Iris pigment epithelial cell (primary cell): ENCODE results near the gene AKR7A3.

Experiments
- DNase-seq: peaks from one replicate; pipeline ENCODE4 v3.0.0-alpha.2; 2011; ENCODE audit warnings: low read depth

The AKR7A3 gene

DNA sequence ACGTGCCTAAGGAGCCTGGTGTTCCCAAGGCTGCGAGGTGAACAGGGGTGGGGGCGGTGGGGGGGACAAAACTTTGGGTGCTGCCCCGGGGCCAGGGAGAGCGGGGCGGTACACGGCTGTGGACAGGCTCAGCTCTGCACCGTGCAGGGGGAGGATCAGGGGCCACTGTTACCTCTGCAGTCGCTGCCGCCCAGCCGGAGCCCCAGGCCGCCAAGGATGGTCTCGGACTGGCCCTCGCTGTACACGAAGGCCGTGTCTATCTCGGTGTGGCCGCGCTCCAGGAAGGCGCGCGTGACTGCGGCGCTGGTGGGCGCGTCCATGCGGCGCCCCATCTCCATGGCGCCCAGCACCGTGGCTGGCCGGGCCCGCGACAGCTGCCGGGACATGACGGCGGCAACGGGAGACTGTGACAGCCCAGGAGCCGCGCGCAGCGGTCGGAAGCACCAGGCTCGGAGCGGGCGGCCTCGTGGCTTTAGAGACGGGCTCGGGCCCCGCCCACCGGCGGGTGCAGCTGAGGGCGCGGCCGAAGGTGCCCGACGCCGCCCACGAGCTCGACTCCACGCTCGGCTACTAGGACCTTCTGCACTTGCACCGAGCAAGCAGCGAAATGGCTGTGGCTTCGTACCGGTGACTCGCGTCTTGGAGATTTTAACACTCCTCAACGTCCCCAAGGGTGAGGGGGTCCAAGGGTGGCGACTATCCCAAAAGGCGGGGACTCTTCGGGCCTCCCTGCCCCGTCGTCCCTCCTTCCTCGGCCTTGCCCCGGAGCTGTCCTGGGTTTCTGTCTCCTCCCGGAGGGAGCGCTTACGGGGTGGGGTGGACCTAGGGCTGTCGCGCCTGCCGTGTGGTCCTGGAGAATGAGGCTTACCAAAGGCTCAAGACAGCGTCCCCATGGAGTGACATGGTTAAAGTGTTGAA lies at the start of gene AKR7A3:
TSS of gene AKR7A3 (minus strand) at position 447 of the 918 bp plus-strand sequence. CDS start at position 386, 61 bp downstream.
- peak; percentile 23 for DNase-seq

DNA sequence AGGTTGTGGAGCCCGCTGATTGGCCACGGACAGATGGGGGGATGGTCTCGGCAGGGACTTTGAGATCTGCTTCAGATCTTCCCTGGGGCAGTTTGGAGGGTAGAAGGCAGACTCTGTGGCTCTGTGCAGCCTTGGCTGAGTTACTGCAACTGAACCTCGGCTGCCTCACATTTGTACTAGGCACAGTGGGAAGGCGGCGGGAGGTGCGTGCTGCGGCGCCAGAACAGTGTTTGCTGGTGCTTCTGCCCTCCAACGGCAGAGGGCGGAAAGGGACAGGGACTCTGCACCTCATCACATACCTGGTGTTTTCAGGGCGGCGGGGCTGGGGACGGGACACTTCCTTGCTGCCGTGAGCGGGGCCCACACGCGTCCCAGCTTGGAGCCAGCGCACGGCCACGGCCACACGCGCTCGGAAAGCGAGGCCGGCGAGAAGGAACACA lies 49.8 kb upstream of the AKR7A3 start:
- DNase-seq, result no peak

DNA sequence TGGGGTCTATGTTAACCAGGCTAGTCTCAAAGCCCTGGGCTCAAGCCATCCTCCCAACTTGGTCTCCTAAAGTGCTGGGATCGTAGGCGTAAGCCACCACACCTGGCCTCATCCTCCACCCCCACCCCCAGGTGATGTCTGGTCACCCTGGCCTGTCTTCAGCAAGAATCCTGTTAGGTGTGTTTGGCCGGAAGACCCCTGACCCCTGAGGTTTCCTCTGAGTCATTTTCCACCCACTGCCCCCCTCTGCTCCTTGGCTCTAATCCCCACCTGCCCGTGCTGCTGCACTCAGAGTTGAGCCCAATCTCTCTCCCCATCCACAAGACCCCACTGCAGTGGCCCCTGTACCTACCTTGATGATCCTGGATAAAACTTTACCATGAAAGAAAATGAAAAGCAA lies 48.7 kb upstream of the AKR7A3 start:
- no peak for DNase-seq

DNA sequence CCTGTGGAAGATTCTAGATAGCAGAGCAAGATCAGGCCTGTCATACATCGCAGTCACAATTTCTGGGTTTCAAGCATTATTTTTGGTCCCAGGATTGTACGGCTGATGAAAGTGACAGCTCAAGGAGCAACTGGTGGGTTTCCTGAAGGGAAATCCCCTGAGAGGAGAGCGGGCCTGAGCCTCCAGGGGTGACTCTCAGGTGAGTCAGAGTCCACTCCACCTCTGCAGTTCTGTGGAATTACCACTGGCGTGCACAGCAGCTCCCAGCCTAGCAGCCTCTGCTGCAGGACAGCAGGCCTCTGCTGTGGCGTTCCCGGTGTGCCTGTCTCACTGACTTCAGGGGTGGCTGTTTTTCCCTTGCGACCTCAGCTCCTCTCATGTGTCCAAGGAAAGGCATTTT lies 48.0 kb upstream of the AKR7A3 start:
- DNase-seq, result peak; percentile 38

DNA sequence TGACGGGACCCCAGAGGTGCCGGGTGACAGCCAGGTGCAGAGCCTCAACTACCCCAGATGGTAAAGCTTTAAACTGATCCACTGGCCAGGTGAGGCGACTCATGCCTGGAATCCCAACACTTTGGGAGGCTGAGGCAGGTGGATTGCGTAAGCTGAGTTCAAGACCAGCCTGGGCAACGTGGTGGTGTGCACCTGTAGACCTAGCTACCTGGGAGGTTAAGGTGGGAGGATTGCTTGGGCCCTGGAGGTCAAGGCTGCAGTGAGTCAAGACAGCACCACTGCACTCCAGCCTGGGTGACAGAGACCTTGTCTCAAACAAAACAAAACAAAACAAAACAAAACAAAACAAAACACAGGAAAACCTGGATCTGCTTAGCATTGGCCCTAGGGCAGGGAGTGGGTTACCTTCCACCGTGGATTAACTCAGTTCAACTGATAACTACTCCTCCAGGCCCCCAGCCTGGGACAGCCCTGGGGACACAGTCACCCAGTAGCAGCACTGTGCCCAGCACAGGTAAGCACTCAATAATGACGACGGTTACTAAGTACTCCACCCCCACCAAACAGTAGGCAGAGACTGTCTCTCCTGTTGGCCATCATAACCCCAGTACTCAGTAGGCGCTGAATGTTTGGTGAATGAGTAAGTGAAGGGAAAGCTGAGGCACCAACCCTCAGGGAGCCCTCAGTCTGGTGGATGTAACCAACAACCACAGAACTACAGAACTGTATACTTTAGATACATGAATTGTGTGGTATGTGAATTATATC lies 45.2 kb upstream of the AKR7A3 start:
- no peak for DNase-seq

DNA sequence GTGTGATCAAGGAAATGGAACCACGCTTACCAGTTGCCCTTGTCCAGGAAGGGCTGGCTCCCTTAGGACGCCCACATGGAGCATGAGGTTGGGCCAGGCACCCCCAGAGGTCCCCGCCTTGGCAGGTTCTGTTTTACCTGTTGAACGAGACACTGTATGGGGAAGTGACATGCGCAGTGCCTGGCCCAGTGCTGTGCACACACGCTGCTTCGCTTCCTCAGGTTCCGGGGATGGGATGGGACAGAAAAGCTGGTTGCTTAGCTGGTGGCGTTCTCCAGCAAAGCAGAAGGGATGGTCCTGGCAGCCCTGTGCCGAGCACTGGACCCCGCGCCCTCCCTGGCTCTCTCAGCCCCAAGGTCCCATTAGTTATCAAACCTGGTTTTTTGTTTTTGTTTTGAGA lies 44.3 kb upstream of the AKR7A3 start:
- no peak for DNase-seq

DNA sequence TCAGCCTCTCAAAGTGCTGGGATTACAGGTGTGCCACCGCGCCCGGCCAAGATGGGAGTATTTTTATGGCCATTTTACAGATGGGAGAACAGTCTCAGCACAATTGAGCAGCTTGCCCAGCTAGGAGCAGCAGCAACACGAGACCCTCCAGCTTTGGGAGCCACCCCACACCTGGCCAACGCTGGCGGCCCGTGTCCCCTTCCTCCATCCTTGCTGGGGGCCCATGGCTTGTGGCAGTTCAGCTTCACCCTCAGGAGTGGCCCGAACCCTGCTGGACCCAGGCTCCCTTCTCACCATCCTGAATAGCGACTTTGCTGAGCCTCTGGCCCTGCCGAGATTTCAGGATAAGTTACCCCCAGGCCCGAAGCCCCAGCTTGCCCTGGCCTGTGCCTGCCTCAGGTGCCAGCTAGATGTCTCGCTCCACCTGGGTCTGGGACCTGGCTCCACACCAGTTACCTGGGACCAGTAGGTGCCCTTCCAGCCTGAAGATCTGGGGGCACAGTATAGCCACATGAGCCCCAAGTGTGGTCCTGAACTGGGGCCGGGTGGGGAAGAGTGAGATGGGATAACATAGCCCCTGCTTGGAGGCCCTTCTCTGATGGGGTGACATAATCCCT lies 42.8 kb upstream of the AKR7A3 start:
- DNase-seq, result no peak

DNA sequence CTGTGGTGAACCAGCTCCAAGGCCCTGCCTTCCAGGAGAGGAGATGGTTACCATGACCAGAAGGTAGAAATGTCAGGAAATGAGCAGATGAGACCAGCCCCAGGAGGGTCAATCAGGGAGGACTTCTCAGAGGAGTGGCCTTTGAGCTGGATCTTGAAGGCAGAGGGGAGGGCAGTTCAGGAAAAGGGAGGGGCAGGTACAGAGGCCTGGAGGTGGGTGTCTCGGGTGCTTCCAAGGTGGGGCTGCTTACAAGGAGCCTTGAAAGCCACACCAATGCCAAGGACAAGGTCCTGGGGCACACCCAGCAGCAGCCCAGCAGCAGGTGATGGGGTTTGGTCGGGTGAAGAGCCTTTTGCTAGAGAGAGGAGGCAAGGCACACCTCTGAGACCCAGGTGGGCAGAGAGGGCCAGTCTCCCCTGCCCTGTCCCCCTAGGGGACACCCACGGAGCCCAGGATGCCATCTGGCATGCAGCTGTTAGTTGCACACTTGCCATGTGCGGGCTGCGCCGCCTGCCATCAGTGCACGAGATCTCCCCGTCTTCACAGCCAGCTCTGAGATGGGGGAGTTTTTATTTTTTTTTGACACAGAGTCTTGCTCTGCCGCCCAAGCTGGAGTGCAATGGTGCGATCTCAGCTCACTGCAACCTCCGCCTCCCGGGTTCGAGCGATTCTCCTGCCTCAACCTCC lies 42.0 kb upstream of the AKR7A3 start:
- DNase-seq, result no peak

DNA sequence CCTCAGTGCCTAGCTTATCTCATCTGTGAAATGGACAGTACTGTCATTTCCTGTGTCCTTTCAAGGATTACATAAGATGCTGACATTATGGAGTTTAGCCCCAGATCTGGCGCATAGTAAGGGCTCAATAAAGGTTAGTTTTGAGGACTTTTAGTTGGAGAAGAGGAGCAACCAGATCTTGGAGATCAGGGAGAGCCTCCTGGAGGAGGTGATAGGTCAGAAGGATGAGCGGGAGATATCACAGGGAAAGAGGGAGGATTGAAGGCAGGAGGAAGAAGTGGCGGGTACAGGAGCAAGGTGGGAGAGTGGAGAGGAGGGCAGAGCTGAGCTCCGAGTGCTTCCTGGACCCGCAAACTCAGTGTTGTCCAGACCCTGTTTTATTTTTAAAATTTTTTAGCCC lies 41.0 kb upstream of the AKR7A3 start:
- DNase-seq, result no peak

DNA sequence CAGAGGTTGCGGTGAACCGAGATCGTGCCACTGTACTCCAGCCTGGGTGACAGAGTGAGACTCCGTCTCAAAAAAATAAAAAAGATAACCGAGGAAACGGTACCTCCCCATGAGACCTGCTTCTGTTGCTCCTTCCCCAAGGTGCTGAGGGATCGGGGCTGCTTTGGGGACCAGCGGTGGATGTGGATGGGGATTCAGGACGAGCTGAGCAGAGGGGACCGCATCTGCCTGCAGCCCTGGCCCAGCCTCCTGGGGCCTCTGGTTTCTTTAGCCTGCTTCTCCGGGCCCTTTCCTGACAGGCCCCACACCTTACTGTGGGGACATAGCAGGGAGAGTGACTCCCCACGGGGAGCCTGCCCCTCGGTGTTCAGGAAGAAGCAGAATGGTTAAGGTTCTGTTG lies 40.6 kb upstream of the AKR7A3 start:
- DNase-seq, result no peak

DNA sequence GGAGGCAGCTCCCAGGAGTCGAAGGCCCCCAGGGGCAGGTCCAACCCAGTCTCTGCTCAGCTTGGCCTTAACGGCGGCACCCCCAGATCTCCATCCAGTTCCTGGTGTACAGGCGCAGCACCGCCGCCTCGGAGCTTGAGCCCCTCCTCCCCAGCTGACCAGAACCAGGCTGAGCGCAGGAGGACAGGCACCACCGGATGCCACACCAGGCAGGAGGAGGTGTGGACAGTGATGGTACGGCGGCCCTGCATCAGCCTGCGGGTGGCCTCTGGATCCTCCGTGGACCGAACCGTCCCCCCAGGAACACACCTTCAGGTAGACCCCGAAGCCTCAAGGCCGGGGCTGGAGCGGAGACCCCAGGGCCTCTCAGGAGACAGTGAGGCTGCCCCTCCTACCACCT lies 39.9 kb upstream of the AKR7A3 start:
- DNase-seq, result no peak

DNA sequence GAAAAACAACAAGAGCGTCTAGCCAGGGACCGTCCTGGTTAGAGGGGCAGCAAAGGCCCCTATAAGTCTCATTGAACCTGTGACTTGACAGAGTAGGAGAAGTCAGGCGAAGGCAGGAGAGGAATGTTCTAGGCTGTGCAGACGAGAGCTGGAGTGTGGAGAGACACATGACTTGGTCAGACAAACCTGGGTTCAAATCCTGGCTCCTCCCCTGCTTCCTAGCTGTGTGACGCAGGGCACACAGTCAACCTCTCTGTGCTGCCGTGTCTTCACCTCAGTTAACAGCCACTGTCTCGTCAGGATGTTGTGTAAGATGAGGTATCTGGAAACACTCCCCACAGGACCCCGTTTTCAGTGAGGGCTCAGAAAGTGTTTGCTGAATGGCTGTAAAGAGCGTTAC lies 39.2 kb upstream of the AKR7A3 start:
- DNase-seq, result no peak

DNA sequence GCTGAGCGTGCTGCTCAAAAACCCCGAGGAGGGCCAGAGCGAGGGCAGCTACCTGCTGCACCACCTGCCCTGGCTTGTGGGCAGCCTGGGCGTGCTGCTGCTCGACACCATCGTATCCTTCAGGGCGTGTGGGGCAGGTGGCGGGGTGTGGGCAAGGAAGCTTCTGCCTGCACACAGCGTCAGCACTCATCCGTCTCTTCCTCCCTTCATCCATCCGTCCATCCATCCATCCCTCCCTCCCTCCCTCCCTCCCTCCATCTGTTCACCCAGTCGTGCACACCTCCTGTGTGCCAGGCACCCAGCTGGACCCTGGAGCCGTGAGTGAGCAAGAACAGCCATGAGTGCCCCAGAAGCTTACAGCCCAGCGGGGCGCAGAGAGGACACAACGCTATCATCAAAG lies 38.7 kb upstream of the AKR7A3 start:
- no peak for DNase-seq

DNA sequence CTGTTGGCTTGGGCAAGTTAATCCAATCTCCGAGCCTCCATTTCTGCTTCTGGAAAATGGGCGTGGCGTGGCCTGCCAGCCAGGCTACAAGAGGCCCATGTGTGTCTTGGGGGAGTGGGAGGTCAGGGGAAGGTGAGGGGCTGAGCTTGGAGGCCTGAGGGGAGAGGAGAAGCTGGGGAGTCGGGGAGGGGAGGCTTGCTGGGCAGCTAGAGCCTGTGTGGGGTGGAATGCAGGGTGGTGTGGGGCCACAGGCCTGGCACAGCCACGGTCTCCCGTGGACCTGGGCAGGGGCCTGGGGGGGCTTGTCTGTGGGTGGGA lies 38.1 kb upstream of the AKR7A3 start:
- no peak for DNase-seq

DNA sequence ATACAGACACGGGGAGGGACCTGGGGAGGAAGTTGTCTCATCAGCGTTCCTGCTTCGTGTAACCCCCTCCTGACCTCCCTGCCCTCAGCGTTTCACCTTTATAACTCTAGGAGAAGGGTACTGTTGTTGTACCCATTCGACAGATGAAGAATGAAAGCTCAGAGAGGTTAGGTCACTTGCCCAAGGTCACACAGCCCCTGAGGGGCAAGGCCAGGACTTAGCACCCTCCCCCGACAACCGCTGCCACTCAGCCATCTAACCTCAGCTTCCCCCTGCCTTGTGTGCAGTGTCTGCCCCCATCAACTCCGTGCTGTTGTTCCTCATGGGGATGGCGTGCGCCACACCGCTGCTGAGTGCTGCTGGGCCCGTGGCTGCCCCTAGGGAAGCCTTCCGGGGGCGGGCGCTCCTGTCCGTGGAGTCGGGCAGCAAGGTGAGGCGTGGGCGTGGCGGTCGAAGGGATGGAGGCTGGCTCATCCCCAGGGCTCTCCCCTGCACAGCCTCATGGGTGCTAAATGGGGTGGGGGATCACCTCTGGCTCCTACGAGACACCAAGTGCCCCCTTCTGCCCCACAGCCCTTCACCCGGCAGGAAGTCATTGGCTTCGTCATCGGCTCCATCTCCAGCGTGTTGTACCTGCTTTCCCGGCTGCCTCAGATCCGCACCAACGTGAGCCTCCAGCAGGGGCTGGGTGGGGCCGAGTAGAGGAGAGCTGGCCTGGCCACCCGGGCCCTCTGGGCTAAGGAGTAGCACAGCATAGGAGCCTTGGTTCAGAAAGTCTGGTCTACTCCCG lies 37.6 kb upstream of the AKR7A3 start:
- no peak for DNase-seq

DNA sequence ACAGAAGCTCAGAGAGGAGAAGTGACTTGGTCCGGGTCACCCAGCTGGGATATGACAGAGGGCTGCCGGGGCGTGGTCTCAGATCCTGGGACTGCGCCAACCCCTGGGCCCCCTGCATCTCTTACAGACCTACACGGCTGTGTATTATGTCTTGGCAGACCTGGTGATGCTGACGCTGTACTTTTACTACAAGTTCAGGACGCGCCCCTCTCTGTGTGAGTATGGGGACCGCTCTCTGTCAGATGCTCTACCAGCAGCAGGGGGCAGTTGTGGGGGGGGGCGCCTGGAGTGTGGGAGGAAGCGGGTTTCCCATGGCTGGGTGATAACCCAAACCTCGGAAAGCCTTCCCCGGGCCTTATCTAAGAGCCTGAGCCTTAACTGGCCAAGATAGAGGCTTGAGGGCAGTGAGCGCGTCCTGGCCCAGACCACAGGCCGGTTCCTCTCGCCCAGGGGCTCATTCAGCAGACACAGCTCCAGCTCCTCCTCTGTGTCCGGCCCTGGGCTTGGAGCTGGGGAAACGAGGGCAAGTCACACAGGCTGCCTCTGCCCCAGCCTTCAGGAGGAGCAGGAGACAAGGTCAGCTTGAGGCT lies 36.9 kb upstream of the AKR7A3 start:
- no peak for DNase-seq

DNA sequence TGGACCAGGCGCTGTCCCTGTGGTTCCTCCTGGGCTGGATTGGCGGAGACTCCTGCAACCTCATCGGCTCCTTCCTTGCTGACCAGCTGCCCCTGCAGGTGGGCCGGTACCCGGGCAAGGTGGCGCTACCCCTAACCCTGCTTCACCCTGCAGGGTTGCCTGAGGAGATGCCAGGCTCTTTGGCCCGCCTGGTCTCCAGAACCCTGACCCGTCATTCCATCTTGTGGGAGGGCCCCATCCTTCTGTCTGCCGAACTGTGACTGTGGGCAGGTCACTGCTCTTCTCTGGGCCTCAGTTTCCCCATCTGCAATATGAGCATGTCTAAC lies 36.1 kb upstream of the AKR7A3 start:
- no peak for DNase-seq

DNA sequence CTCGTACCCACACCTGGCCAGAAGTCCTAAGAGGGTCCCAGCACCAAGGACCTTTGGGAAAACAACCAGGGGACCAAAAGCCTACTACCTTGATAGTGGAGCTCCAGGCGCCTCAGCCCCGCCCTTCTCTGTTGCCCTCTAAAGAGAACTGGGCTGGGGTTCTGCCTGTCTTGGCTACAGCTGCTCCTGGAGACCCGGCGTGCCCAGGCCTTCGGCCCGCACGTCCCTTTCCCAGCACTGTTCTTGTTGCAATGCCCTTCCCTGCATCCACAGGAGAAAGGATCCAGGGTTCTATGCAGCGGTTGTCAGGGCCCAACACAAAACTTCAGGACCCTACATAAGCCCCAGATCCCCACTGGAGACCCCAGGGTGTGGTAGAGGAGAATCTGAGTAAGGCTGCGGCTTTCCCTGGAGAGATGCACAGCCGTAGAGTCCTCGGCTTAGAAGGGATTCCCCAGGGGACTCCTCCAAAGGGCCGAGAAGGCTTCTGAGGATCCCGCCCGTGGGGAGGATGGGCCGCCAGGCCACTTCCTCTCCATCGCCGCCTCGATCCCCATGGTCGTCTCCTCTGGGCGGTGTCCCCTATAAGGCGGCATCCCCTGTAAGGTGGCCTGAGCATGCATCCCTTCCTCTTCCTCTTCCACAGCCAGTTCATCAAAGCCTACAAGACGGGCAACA lies 35.6 kb upstream of the AKR7A3 start:
- no peak for DNase-seq

DNA sequence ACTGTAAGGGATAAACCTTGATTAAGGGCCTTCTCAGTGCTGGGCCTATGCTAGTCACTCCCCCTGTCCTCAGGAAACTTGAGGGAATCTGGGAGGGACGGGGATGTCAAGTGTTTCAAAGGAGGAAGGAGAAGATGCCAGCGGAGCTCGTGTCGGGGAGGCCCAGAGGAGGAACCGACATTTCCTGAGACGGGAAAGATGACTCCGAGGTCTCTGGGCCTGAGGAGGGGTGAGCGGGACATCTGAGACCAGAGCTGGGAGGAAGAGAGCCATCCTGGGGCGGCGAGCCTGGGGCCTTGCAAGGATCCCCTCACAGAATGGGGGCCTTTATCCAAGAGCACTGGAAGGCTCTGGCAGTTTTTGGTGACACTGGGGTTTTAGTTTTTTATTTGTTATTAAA lies 33.9 kb upstream of the AKR7A3 start:
- no peak for DNase-seq

DNA sequence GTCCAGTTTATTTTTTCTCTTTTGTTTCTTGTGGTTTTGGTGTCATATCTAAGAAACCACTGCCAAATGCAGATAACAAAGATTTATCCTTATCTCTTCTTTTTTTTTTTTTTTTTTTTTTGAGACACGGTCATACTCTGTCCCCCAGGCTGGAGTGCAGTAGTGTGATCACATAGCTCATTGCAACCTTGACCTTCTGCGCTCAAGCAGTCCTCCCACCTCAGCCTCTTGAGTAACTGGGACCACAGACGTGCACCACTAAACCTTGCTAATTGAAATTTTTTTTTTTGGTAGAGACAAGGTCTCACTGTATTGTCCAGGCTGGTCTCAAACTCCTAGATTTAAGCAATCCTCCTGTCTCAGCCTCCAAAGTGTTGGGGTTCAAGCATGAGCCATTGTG lies 32.5 kb upstream of the AKR7A3 start:
- DNase-seq, result no peak

DNA sequence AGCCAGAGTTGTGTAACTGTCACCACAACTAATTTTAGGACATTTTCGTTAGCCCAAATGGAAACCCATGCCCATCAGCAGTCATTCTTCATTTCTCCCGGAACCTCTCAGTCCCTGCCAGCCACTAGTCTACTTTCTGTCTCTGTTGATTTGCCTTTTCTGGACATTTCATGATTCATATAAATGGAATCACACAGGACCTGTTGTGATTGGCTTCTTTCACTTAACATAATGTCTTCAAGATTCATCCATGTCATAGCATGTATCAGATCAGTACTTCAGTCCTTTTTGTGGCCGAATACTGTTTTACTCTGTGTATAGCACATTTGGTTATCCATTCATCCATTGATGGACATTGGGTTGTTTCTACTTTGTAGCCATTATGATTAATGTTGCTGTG lies 30.6 kb upstream of the AKR7A3 start:
- no peak for DNase-seq
